ENCODE data around the gene BCAR3. TPM values are rescaled to one million over a fixed set of nuclear protein-coding genes. Genes with fewer than 3 reads are reported as not detected.

BCAR3 gene
- total and polyA plus RNA-seq, 2 of the 4 experiments (the other 2 are of a cell fraction), result 41.4 to 46.4 TPM

DNA sequence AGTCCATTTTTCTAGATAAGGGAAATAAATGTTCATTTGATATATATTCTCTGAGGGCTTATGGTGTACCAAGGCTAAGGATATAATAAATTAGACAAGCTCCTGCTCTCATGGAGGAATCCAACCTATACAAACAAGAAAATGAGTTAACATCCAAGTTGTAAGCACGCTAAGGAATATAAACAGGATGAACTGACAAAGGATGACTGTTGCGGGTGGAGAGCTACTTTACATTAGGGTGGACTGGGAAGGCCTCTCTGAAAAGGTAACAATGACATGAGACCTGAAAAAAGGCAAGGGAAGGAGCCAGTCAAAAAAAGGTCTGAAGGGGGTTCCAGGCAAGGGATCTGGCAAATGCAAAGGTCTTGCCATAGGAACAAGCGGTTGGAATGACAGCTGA is 3.1 kb downstream of the BCAR3 start:
- Histone ChIP-seq H3K56ac (ENCODE audit: extremely low read depth, insufficient read depth, low read length) (peak overlapping the region; percentile 47; the same call in 1 of the 2 replicates), H4K91ac (ENCODE audit: insufficient read depth, low read depth, low read length) (peak overlapping the region; percentile 59; the same call in 1 of the 2 replicates), H2AK5ac (ENCODE audit: low read depth, low read length) (no peak overlapping the region), H2BK120ac (ENCODE audit: low read depth, low read length) (peak overlapping the region; percentile 77), H4K5ac (ENCODE audit: low read depth, low read length) (no peak overlapping the region), H4K20me1 (ENCODE audit: insufficient read depth, low read length) (peaks cover 59% of the 10 kb centered on the region), H2AFZ (replicated peaks; ENCODE audit: low read length, poor library complexity) (no peak overlapping the region), H2BK20ac (ENCODE audit: low read depth, low read length) (peak overlapping the region; percentile 54; the same call in 1 of the 2 replicates), H3K27ac (ENCODE audit: insufficient read depth, low read length) (peak overlapping the region; percentile 73), H3K23ac (ENCODE audit: low read depth, low read length) (peak overlapping the region; percentile 46), H3K9ac (ENCODE audit: low read depth, low read length) (no peak overlapping the region), H3K79me1 (ENCODE audit: low read depth in 1 of 2, low read length in 2 of 2) (peaks cover 10 to 71% of the 10 kb centered on the region in 2 experiments; a peak in 3 of 4 replicates), H2BK15ac (ENCODE audit: low read depth, low read length) (no peak overlapping the region), H3K27me3 (ENCODE audit: control insufficient read depth, insufficient read depth, low read length) (no peaks in the 10 kb centered on the region), H3K18ac (ENCODE audit: low read depth, low read length) (peak overlapping the region; percentile 56; the same call in 1 of the 2 replicates), H3K4me3 (ENCODE audit: insufficient read depth, low read depth, low read length) (no peak overlapping the region), H3K9me3 (ENCODE audit: control insufficient read depth, insufficient read depth, low read length) (no peaks in the 10 kb centered on the region), H2BK5ac (ENCODE audit: low read depth, low read length, poor library complexity, severe bottlenecking) (peak overlapping the region; percentile 88), H4K8ac (ENCODE audit: low read depth in 2 of 2, low read length in 2 of 2) (peak overlapping the region in 1 of 2 experiments; percentile 16; a peak in 2 of 4 replicates), H3K14ac (replicated peaks; ENCODE audit: low read depth, low read length) (peak overlapping the region; percentile 6; the same call in 1 of the 2 replicates), H3K4me2 (ENCODE audit: low read depth, low read length) (peak overlapping the region; percentile 71), H2AK9ac (replicated peaks; ENCODE audit: low read depth, low read length, poor library complexity) (peak overlapping the region; percentile 26), H3K36me3 (ENCODE audit: control insufficient read depth, insufficient read depth, low read length) (peaks cover 14% of the 10 kb centered on the region), H3K4ac (ENCODE audit: low read depth, low read length) (peak overlapping the region; percentile 88), H3K4me1 (ENCODE audit: control insufficient read depth, insufficient read depth, low read length) (peaks cover 29% of the 10 kb centered on the region), H3K9me1 (ENCODE audit: insufficient read depth, low read length) (peaks cover 33% of the 10 kb centered on the region)
- intact Hi-C loops (cut with micrococcal nuclease), result no loop called here
- no TSS peak for BruUV-seq (replicated peaks)
- WGBS, 2 experiments (ENCODE audit: extremely low coverage in 2 of 2, insufficient read length in 1 of 2), result 29% methylated on average over 1 of the region's 3 CpGs; no CpG with 5 or more reads in 1 of the 2 experiments
- dilution Hi-C loops (cut with HindIII; ENCODE audit: low sequenced_read_pairs, unreplicated experiment), result no loop called here
- ChIA-PET CTCF (interaction anchor here (0.9 to 1.6 kb wide), 3 partner anchors 9 to 58 kb away, joined by 3 to 6 read pairs (median 5); no protein-coding TSS in a partner anchor), POLR2A (ENCODE audit: unreplicated experiment) (no interaction called here)
- in situ Hi-C loops (cut with MboI; ENCODE audit: low sequenced_read_pairs), result no loop called here
- no peak for ATAC-seq (ENCODE audit: low read depth)
- TF ChIP-seq MXI1 (IDR thresholded peaks at IDR 0.05; ENCODE audit: borderline replicate concordance, low read depth, low read length), result no peak
- TF ChIP-seq CHD1 (IDR thresholded peaks at IDR 0.05; ENCODE audit: low read depth, low read length), result no peak
- no peak for TF ChIP-seq POLR2A (IDR thresholded peaks at IDR 0.05; ENCODE audit: low read depth, low read length)
- no peak for TF ChIP-seq SMC3 (IDR thresholded peaks at IDR 0.05; ENCODE audit: low read depth, low read length)
- no peak for TF ChIP-seq RAD21 (IDR thresholded peaks at IDR 0.05; ENCODE audit: low read length)
- TF ChIP-seq RFX5 (IDR thresholded peaks at IDR 0.05; ENCODE audit: low read depth, low read length), result no peak
- TF ChIP-seq, protein P1, sequence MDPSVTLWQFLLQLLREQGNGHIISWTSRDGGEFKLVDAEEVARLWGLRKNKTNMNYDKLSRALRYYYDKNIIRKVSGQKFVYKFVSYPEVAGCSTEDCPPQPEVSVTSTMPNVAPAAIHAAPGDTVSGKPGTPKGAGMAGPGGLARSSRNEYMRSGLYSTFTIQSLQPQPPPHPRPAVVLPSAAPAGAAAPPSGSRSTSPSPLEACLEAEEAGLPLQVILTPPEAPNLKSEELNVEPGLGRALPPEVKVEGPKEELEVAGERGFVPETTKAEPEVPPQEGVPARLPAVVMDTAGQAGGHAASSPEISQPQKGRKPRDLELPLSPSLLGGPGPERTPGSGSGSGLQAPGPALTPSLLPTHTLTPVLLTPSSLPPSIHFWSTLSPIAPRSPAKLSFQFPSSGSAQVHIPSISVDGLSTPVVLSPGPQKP (IDR thresholded peaks at IDR 0.05; ENCODE audit: borderline replicate concordance, low read depth, low read length), result no peak
- no peak for TF ChIP-seq MAFK (IDR thresholded peaks at IDR 0.05; ENCODE audit: low read depth, low read length)
- DNase-seq, result peak; percentile 77

Measured in IMR-90 (cell line).